IPS-11a (cell line): ENCODE measurements around the gene EDN1.

Experiments used
- H3K4me3 ChIP-seq: one replicate; pipeline ENCODE4 v1.5.1; 2013; ENCODE audit warnings: low read depth, low read length, control low read depth

The EDN1 gene

DNA sequence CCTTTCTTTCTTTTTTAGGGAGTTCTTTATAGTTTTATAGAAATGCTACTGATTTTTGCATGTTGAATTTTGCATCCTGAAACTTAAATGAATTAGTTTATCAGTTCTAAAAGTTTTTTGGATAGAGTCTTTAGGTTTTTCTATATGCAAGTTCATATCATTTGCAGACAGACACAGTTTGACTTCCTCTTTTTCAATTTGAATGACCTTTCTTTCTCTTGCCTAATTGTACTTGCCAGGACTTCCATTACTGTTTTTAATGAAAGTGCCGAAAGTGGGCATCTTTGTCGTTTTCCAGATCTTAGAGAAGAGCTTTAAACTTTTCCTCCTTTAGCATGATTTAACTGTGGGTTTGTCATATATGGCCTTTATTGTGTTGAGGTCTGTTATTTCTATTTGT is 21.1 kb upstream of the EDN1 start:
- H3K4me3 ChIP-seq = no peak overlapping the region

DNA sequence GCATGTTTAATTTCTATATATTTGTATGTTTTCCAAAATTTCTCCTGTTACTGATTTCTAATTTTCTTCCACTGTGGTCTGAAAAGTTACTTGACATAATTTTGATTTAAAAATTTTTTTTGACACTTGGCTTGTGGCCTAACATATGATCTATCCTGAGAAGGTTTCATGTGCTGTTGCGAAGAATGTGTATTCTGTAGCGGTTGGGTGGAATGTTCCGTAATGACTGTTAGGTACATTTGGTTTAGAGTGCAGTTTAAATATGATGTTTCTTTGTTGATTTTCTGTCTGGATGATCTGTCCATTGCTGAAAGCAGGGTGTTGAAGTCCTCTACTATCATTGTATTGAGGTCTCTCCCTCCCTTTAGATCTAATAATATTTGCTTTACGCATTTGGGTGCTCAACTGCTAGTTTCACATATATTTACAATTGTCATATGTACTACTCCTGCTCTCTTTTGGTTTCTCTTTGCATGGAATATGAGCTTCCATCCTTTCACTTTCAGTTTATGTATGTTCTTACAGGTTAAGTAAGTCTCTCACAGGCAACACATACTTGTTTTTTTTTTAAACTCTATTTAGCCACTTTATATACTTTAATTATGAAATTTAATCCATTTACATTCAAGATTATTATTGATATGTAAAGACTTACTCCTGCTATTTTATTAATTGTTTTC is 19.5 kb upstream of the EDN1 start:
- H3K4me3 ChIP-seq = no peak overlapping the region

DNA sequence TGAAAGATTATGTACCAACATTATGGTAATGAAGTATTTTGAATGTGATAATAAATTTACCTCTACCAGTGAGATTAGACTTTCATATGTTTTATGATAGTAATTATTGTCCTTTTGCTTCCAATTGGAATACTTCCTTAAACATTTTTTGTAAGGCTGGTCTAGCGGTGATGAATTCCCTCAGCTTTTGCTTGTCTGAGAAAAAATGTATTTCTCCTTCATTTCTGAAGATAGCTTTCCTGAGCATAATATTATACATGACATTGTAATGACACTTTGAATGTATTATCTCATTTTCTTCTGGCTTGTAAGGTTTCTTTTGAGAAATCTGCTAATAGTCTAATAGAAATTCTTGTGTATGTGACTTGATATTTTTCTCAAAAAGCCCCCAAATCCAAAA is 18.6 kb upstream of the EDN1 start:
- H3K4me3 ChIP-seq = no peak overlapping the region

DNA sequence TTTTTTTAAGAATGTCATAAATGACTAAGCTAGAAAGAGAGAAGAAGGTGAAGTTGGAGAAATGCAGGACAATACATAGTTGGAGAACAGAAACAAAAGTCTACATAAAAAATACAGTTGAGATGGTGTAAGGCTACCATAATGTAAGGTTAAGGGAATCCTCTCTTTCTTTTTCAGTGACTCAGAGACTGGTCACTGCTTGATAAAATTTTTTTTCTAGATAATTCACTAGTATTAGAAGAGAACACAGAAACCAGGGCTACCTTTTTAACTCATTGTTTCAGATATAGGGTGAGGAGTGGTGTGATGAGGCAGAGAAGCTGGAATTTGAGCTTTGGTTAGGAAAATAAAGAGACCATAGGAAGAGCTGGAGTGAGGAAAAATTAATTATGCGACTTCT is 18.2 kb upstream of the EDN1 start:
- H3K4me3 ChIP-seq = no peak overlapping the region

DNA sequence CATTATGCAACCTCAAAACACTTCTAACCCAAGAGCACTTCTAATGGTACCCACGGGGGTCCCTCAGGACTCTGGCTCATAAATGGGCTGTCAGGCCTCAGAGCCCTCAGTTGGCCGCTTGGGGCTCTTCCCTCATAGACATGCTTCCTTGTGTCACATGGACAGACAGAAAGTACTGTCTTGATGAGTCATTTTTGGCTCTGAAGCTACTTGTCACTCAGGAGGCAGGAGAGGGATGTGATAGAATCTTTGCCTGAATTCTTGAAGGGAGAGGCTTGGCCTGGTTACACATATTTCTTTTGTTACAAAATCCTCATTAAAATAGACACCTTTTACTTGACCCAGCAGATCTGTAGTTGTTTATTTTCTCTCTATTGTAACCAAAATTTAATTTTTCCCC is 15.1 kb upstream of the EDN1 start:
- H3K4me3 ChIP-seq = no peak overlapping the region

DNA sequence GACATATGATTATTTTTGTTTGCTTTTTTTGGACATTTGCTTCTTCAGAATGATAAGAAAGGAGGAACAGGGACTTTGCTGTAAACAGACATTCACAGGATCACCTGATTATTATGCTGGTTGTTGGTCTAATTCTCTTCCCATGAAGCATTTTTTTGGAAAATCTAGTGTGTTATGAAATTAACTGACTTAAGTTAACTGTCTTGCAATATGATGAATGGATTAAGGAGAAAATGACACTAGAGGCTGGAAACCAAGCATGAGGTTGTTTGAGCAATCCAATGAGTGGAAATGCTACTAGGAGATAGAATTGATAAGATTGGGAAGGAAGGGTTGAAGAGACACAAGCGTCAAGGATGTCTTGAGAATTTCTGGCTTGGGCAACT is 13.2 kb upstream of the EDN1 start:
- H3K4me3 ChIP-seq = no peak overlapping the region

DNA sequence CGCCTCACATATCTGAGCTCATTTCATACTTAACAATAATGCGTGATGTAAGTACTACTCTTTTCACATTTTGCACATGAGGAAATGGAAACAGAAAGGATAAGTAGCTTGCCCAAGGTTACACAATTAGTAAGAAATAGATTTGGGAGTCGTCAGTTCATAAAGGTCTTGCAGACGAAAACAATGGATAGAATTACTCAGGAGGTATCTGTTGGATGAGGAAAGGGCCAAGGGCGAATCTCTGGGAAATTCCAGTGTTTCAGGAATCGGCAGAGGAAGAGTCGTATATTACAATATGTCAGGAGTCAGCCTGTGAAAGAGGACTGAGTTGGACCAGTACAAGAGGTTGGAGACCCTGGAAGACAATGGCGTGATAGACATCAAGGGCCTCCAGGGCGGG is 12.8 kb upstream of the EDN1 start:
- no peak overlapping the region for H3K4me3 ChIP-seq

DNA sequence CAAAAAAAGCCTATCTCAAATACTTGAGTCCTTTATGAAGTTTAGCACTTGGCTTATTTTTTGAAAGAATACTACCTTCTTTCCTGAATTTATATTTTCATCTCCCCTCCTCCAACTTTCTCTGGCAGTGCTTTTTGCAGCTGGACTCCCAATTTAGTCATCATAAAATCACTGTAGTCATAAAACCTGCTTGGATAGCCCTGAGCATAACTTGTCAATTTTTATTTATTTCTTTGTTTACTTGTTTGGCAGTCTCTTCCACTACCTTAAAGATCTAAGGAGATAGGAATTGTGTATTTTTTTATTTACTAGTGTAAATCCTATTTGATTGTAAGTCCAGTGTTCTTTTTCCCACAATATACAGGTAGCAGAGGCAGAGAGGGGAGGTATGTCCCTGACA is 11.2 kb upstream of the EDN1 start:
- H3K4me3 ChIP-seq = no peak overlapping the region

DNA sequence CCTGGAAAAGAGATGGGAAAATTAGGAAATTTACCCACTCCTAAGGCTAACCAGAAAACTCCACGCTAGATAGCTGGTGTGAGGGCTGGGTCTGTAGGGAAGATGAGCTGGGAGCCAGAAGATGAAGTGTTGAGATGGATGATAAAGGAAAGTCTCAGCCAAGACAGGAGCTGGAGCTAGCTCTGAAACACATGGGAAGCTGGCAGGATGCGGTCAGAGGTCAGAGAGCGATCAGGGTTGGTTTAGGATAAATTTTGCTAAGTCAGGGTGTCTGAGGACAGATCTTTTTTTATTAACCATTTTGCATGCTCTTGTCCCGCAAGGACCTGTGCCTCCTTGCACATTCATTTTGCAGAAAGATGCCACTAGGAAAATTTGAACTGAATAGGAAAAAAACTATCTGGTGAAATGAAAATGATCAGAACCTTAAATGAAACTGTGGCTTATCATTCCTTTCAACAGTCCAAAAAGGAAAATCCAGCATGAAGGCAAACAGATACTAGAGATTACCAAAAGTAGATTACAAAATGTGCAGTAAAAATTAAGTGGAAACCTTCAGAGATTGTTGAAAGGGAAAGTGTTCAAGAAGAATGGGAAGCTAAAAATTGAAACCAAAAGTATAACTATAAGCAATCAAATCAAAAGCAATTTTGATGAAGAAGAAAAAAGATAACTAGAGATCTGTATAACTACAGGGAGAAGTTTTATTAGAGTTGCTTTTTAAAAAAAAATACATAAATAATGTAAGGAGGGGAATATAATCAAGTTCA is 10.7 kb upstream of the EDN1 start:
- H3K4me3 ChIP-seq = no peak overlapping the region

DNA sequence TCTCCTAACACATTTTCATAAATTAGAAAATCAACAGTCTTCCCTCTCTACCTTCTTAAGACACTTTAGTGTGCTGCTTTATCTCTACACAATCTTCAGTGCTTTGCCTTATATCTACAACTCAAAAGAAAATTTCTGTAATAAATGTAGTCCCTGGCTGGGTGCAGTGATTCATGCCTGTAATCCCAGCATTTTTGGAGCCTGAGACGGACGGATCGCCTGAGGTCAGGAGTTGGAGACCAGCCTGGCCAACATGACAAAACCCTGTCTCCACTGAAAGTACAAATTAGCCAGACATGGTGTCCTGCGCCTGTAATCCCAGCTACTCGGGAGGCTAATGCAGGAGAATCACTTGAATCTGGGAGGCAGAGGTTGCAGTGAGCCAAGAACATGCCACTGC is 9.7 kb upstream of the EDN1 start:
- no peak overlapping the region for H3K4me3 ChIP-seq

DNA sequence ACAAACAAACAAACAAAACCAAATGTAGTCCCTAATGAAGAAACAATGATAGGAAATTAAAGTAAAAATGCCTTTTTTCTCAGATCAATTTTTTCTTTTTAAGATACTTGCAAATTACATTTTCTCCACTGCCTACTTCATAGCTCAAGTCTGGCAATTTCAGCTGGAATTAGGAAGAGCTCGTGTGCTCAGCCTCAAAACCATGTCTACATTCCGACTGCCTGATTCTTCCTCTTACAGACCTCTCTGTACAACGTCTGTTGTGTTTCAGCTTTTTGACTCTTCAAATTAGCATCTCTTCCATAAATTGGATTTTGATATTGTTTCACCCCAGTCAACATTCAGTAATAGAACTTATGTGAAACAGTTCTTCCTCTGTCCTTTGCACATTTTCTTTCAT is 9.3 kb upstream of the EDN1 start:
- H3K4me3 ChIP-seq = no peak overlapping the region

DNA sequence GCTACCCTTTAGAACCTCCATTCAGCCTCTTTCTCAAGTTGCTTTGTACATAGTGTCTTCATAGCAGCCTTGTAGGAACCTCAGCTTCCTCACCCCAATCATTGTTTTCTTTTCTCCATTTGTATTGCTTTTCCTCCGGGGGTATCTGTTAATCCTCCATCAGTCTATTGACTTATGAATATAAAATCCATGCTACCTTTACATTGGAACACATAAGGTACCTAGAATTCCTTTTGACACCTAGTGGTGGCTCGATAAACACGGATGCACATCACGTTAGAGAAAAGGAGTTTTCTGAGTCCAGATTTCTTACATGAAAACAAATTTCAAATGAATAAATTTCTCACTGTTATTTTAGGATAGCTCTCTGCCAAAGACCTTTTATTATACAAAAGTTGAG is 6.3 kb upstream of the EDN1 start:
- no peak overlapping the region for H3K4me3 ChIP-seq

DNA sequence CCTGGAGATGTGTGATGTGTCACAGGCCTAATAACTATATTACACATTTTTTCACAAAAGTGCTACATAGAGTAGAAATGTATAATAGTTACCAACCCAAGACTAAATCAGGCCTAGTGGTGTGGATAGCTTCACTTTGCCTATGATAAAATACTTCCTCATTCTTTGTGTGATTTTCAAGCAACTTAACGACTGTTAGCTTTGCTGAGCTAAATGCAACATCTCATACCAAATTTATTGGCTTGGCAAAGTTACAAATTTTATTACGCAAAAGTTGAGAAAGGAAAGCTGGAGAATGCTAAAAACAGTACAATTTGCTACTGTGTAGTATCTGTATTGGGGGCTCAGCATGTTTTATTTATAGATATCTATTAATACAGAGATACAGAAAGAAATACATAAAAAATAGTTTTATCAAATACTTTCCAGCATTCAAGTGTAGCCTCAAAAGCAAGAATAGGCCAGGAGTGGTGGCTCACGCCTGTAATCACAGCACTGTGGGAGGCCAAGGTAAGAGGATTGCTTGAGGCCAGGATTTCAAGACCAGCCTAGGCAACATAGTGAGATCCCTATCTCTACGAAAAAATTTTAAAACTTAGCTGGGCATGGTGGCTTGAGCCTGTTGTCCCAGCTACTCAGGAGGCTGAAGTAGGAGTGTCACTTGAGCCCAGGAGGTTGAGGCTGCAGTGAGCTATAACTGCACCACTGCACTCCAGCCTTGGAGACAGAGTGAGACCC is 3.6 kb upstream of the EDN1 start:
- no peak overlapping the region for H3K4me3 ChIP-seq

DNA sequence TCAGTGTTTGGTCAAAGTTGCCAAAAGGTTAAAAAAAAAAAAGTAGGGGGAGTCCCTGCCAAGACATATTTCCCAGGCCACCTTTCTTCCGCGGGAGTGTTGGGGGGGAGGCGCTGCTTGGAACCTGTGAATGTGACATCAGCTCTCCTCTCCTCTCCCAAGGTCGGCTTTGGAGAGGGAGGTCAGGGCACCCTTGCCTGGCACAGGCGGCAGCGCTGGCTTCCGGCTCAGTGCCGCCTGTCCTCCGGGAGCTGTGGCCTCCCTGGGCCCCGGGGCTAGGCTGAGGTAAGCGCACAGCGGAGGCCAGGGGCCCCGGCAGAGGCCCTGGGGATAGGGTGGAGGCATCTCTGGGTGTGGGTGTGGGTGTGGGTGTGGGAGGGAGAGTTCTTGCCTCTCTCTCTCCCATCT is 1.9 kb upstream of the EDN1 start:
- H3K4me3 ChIP-seq = no peak overlapping the region

DNA sequence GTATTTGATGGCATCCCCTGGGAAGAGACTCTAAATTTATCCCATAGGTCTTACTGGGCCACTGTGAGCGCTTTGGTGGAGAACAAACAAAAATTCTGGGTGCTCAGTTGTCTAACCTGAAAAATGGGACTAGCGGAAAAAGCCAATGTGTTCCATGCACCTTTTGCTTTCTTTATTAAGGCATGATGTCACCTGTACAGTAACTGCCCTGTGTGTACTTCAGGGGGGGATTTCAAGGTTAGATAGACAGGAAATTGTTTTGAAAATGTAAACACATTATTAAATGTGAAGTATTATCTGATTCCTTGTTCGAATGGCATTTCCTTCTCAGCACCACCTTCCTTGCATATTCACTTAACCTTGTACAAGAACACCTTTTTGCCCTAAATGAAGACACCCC is 1.2 kb upstream of the EDN1 start:
- no peak overlapping the region for H3K4me3 ChIP-seq

DNA sequence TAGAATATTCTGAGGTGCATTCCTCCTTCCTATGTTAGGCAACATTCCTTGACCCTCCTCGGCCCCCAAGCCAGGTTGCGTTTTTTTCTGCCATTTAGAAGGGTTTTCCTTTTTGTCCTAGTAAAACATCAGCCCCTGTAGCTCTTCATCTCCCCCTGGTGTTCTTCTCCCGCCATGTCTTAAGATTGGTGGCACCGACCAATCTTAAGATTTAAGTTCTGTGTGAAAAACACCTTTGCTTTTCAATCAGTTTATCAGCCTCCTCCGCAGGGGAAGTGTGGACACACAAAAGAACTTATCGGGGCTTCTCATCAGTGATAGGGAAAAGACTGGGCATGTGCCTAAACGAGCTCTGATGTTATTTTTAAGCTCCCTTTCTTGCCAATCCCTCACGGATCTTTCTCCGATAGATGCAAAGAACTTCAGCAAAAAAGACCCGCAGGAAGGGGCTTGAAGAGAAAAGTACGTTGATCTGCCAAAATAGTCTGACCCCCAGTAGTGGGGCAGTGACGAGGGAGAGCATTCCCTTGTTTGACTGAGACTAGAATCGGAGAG is 719 bp upstream of the EDN1 start:
- peak overlapping the region; percentile 44 for H3K4me3 ChIP-seq

DNA sequence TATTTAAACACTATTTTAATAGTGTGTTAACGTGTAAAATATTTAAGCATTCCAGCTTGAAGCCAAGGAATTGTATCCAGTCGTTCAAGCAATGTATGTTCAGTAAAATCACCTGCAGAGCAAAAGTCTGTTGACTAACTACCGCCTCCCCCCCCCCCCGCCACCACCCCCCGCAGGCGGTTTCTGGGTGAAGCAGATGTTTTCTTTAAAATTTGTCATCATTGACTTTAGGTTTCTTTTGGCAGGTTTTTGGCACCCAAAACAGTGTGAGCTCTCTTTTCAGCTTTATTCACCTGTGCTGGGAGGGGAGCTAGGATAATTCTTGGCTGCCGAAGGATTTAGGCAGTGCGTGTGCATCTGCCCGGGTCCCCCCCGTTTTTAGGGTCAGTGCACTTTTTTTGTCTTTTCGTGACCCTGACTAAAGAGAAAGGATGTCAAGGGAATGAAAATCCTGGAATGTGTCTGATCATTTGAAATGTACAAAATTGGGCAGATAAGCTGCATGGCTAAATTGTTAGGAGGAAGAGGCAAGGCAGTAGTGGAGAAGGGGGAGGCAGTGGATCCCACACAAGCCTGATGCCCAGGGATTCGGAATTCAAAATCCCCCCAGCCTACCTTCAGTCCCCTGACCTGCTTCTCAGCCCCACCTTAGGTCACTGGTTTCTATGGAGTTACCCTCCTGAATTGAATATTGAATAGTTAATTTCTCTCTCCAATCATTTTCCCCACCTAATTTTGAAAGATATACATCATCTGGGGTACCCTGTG is 1.1 kb downstream of the EDN1 start:
- peak overlapping the region; percentile 44 for H3K4me3 ChIP-seq

DNA sequence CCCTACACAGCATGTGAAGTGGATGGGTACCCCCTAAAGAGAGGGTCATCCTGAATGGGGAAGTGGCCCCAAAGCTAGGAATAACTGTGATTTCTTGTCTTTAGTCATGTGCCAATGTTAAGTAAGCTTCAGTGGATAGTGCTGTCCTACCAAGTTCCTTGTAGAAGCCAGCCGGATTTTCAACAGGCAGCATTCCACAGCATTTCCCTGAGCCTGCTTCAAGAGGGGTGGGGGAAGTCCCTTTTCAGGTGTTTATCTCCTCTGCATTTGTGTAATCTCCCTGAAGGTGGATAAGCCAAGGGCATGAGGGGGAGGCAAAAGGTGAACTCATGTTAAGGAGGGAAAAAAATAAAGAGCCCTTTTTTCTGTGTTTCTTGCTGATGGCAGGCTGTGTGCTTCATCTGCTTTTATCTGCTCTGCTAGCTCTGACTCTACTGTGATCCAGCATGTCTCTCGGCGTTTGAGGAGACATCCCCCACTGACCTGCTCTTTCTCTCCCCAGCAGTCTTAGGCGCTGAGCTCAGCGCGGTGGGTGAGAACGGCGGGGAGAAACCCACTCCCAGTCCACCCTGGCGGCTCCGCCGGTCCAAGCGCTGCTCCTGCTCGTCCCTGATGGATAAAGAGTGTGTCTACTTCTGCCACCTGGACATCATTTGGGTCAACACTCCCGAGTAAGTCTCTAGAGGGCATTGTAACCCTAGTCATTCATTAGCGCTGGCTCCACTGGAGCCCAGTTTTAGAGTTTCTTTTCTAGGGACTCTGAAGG is 1.9 kb downstream of the EDN1 start:
- peak overlapping the region; percentile 36 for H3K4me3 ChIP-seq

DNA sequence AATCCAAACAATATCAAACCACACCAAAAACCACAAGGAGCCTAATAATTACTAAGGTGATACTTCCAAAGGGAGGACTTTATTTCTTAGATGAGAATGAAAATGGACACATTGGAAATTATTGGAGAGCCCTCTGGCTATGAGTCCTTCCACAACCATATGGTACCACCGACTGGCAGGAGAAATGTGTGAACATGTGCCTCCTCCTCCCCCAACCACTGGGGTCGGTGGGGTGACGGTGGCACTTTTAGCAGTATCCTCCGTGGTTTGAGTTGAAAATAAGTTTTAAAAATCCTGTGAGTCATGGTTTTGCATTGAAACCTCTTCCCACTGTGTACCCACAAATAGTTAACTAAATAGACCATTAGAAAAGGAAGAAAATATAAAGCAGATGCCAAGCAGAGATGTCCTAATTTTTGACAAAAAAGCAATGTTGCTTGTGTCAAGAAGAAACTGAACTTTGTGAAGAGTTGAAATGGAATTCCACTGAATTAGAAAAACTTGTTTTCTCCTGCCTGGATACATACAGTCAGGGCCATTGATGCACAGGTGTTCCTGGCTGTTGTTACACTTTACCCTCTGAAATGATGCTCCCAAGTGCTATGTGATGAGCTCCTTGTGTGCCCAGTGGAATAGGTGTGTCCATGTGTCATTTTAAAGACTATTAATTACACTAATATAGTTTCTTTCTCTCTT is 3.2 kb downstream of the EDN1 start:
- no peak overlapping the region for H3K4me3 ChIP-seq
